HG02870 (cell line): ENCODE measurements around the gene LYPD4.

Experiments
- ATAC-seq: cut with Tn5 transposase; IDR thresholded peaks from one replicate; pipeline ENCODE4 v1.9.1; 2021; ENCODE audit warnings: mild to moderate bottlenecking, moderate library complexity; ENCODE audit not compliant: unreplicated experiment

LYPD4 gene

GRCh38 chr19:41853344-41853743 is 8.9 kb upstream of the LYPD4 start:
- ATAC-seq: no peak

GRCh38 chr19:41851456-41851855 is 7.0 kb upstream of the LYPD4 start:
- no peak for ATAC-seq

GRCh38 chr19:41850381-41850780 is 5.9 kb upstream of the LYPD4 start:
- ATAC-seq: no peak

GRCh38 chr19:41849067-41849466 is 4.6 kb upstream of the LYPD4 start:
- ATAC-seq: no peak

- no peak for ATAC-seq
Measured at GRCh38 chr19:41848666-41849065, 4.2 kb upstream of the LYPD4 start.

GRCh38 chr19:41847351-41848105 is 3.0 kb upstream of the LYPD4 start:
- ATAC-seq: no peak

- no peak for ATAC-seq
Measured at GRCh38 chr19:41845051-41845590, 638 bp upstream of the LYPD4 start.

GRCh38 chr19:41845001-41845050 is 343 bp upstream of the LYPD4 start, which contains the start of gene DMRTC2:
TSS of gene DMRTC2 (plus strand) at chr19:41845042. CDS start at chr19:41847429, 2,387 bp downstream.
- ATAC-seq: no peak

- no peak for ATAC-seq
Measured at GRCh38 chr19:41843371-41843770, 1.1 kb downstream of the LYPD4 start.

- no peak for ATAC-seq
Measured at GRCh38 chr19:41839211-41839610, 5.3 kb downstream of the LYPD4 start.

- ATAC-seq: no peak
Measured at GRCh38 chr19:41837981-41838708, 6.3 kb downstream of the LYPD4 start.

- no peak for ATAC-seq
Measured at GRCh38 chr19:41821003-41821735, 23.3 kb downstream of the LYPD4 start.

- no peak for ATAC-seq
Measured at GRCh38 chr19:41816761-41817160, 27.7 kb downstream of the LYPD4 start.

- no peak for ATAC-seq
Measured at GRCh38 chr19:41815301-41815700, 29.2 kb downstream of the LYPD4 start.

GRCh38 chr19:41813911-41814310 is 30.6 kb downstream of the LYPD4 start:
- no peak for ATAC-seq

- no peak for ATAC-seq
Measured at GRCh38 chr19:41811981-41812380, 32.5 kb downstream of the LYPD4 start.

GRCh38 chr19:41811036-41811435 is 33.4 kb downstream of the LYPD4 start:
- ATAC-seq: no peak

GRCh38 chr19:41810301-41810700 is 34.2 kb downstream of the LYPD4 start:
- ATAC-seq: no peak

- ATAC-seq: no peak
Measured at GRCh38 chr19:41808663-41809566, 35.6 kb downstream of the LYPD4 start.

GRCh38 chr19:41807176-41807575 is 37.3 kb downstream of the LYPD4 start:
- ATAC-seq: no peak

GRCh38 chr19:41804336-41804735 is 40.1 kb downstream of the LYPD4 start:
- ATAC-seq: no peak
